Lung (tissue), 12 donors: Measurements from ENCODE around the gene KIF2C. TPM values are rescaled to one million over a fixed set of nuclear protein-coding genes. Genes with fewer than 3 reads are reported as not detected.

ENCODE experiments used
- ATAC-seq: fragments of 200-7000 bp; cut with Tn5 transposase; one replicate; pipeline ENCODE4 v1.9.1; 2020; ENCODE audit warnings: moderate number of reproducible peaks; ENCODE audit not compliant: insufficient read depth, low FRiP score
- DNase-seq, 3 donors: peaks; one replicate each; pipeline ENCODE4 v3.0.0-alpha.2; 2013 to 2017
- H3K27ac ChIP-seq, 2 donors: one replicate each; pipeline ENCODE4 v1.5.1; 2013; ENCODE audit warnings: mild to moderate bottlenecking in 2 of 2, moderate library complexity in 2 of 2, control low read depth in 1 of 2, inconsistent platforms in 1 of 2, low read depth in 1 of 2, low read length in 1 of 2
- H3K27me3 ChIP-seq, 3 donors: one replicate each; pipeline ENCODE4 v1.5.1; 2013; ENCODE audit warnings: low read length in 2 of 3; ENCODE audit not compliant: control insufficient read depth in 3 of 3, insufficient read depth in 3 of 3
- H3K36me3 ChIP-seq, 4 donors: one replicate each; pipeline ENCODE4 v1.5.1; 2013; ENCODE audit warnings: low read length in 4 of 4, mild to moderate bottlenecking in 1 of 4, moderate library complexity in 1 of 4; ENCODE audit not compliant: control insufficient read depth in 4 of 4, insufficient read depth in 4 of 4
- H3K4me1 ChIP-seq, 5 donors: one replicate each; pipeline ENCODE4 v1.5.1; 2013; ENCODE audit warnings: low read length in 5 of 5, mild to moderate bottlenecking in 2 of 5, moderate library complexity in 1 of 5; ENCODE audit not compliant: control insufficient read depth in 5 of 5, insufficient read depth in 5 of 5
- H3K4me3 ChIP-seq: one replicate; pipeline ENCODE4 v1.5.1; 2013; ENCODE audit warnings: mild to moderate bottlenecking, control low read depth, moderate library complexity
- H3K9ac ChIP-seq, 2 donors: one replicate each; pipeline ENCODE4 v1.5.1; 2013; ENCODE audit warnings: low read length in 2 of 2, control low read depth in 1 of 2; ENCODE audit not compliant: insufficient read depth in 1 of 2
- H3K9me3 ChIP-seq, 4 donors: one replicate each; pipeline ENCODE4 v1.5.1; 2013; ENCODE audit warnings: low read length in 3 of 4, mild to moderate bottlenecking in 1 of 4, moderate library complexity in 1 of 4; ENCODE audit not compliant: control insufficient read depth in 4 of 4, insufficient read depth in 3 of 4
- WGBS, 2 donors: extraction: QIAGEN DNeasy Blood & Tissue Kit; methylation state at CpG; one replicate each; pipeline ENCODE4 v1.1.7; 2013; 5-methylcytosine and 5-hydroxymethylcytosine counted together
- polyA plus RNA-seq, 2 donors: library from polyadenylated mRNA; stranded (reverse); fragments of 200-250 nt; gene quantifications; one replicate each; pipeline ENCODE4 v1.2.1, GENCODE V29; 2013
- total RNA-seq, 2 donors: library from RNA; depleted of rRNA in 1 of 2; stranded (reverse); fragments of >200 nt in 1 of 2; gene quantifications; one replicate each; pipeline ENCODE4 v1.2.1, GENCODE V29; 2014 to 2021
- TF ChIP-seq, protein P1 (sequence below): IDR thresholded peaks from 2 replicates; pipeline ENCODE4 v1.5.1; 2012; ENCODE audit warnings: mild to moderate bottlenecking; ENCODE audit errors: control extremely low read depth, extremely low read depth
- donor health status: control.
- donor health status: control.
- donor health status: Bipolar disorder and iron deficiency.
- donor health status: healthy.
- donor health status: DM: yes; HTN: yes; CAD: no.

Gene KIF2C
- total and polyA plus RNA-seq, 4 donors = 1.5 to 3.5 (median 2.1) TPM

DNA sequence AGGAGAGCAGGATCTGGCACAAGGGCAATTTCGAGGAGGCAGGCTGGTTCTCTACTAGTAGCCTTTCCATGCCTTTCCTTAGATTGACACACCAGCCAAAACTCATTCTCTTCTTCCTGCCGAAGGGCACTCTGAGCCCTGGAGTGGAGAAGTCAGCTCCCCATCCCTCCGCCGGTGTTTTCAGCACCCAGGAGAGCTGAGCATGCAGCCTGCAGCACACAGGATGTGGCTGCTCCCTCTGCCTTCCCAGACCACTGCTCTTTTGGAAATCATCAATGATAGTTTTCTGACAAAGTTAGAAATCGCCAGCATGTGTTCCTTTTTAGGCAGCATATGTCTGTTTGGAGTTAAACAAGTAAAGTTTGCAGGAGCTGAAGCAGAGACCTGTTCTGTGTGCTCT, 20.3 kb upstream of the KIF2C start:
- Histone ChIP-seq H3K9me3 (no peaks in the 10 kb centered on the region), H3K27me3 (no peaks in the 10 kb centered on the region), H3K4me1 (peaks cover 0 to 12% (median 1%) of the 10 kb centered on the region in 5 donors), H3K4me3 (no peak overlapping the region), H3K27ac (no peak overlapping the region), H3K9ac (no peak overlapping the region), H3K36me3 (no peaks in the 10 kb centered on the region)
- WGBS, 2 donors = 54 to 75% methylated on average over 5 of the region's 5 CpGs
- no peak for DNase-seq
- ATAC-seq = no peak
- TF ChIP-seq, protein P1, sequence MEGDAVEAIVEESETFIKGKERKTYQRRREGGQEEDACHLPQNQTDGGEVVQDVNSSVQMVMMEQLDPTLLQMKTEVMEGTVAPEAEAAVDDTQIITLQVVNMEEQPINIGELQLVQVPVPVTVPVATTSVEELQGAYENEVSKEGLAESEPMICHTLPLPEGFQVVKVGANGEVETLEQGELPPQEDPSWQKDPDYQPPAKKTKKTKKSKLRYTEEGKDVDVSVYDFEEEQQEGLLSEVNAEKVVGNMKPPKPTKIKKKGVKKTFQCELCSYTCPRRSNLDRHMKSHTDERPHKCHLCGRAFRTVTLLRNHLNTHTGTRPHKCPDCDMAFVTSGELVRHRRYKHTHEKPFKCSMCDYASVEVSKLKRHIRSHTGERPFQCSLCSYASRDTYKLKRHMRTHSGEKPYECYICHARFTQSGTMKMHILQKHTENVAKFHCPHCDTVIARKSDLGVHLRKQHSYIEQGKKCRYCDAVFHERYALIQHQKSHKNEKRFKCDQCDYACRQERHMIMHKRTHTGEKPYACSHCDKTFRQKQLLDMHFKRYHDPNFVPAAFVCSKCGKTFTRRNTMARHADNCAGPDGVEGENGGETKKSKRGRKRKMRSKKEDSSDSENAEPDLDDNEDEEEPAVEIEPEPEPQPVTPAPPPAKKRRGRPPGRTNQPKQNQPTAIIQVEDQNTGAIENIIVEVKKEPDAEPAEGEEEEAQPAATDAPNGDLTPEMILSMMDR = no peak

DNA sequence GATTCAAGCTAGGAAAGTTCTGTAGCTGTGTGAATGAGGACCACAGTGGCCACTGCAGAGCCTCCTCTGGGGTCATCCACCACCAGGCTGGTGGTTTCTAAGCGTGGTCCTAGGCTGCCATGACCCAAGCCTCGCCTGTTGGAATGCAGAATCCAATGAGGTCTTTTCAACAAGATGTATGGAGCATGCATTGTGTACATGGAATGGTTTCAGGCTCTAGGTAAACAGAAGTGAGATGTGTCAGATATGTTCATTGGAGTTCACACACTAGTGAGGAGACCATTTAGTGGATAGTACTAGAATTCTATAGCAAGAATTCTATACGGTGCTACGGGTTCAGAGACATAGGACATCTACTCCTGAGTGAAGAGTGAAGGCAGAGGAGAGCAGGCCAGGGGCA, 19.4 kb upstream of the KIF2C start:
- 85 to 95% methylated on average over 4 of the region's 4 CpGs for WGBS, 2 donors
- Histone ChIP-seq H3K27me3 (no peaks in the 10 kb centered on the region), H3K36me3 (no peaks in the 10 kb centered on the region), H3K4me1 (peaks cover 0 to 12% (median 1%) of the 10 kb centered on the region in 5 donors), H3K9ac (no peak overlapping the region), H3K4me3 (no peak overlapping the region), H3K27ac (no peak overlapping the region), H3K9me3 (no peaks in the 10 kb centered on the region)
- DNase-seq (no peak), ATAC-seq (no peak)
- TF ChIP-seq, protein P1 = no peak

DNA sequence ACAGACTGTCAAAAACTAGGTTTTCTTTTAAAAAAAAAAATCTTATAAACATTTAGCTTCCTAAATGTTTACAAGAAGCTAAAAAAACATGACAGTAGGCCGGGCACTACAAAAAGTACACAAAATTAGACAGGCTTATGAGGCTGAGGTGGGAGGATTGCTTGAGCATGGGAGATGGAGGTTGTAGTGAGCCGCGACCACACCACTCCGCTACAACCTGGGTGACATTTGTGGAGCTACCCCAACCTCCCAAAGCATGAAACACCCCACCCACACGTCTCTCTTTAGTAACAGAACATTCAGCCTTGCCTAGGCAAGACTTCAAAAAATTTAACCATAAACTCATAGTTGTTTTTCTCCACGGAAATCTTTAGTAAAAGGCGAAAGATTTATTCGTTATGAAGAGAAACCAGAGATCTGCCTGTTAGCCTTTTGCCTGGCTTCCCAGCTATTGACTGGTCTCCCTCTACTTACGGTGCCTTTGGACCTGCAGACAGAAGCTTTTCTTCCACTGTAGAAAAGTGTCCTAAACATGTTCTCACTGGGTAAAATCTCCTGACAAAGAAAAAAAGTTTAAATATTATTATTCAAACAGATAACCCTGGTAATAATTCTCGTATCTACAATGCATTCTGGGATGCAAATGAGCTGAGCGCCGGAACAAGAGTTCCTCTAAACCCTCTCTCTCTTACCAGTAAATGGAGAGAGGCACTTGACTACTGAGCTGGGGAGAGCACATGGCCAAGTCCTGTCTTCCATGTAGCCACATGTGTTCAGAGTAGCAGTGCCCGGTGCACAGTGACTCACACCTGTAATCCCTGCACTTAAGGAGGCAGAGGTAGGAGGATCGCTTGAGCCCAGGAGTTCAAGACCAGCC, 17.9 kb upstream of the KIF2C start:
- TF ChIP-seq, protein P1 = no peak
- peak; percentile 63 to 89 (median 86) for DNase-seq
- Histone ChIP-seq H3K9ac (no peak overlapping the region), H3K4me3 (no peak overlapping the region), H3K4me1 (peaks cover 0 to 12% (median 1%) of the 10 kb centered on the region in 5 donors), H3K36me3 (no peaks in the 10 kb centered on the region), H3K9me3 (no peaks in the 10 kb centered on the region), H3K27me3 (no peaks in the 10 kb centered on the region), H3K27ac (peak overlapping the region in 1 of 2 donors; percentile 68)
- WGBS, 2 donors = 14 to 31% methylated on average over 14 of the region's 14 CpGs
- peak; percentile 88 for ATAC-seq
